Right lobe of liver (tissue), 6 donors: Measurements from ENCODE around the gene SLPI. TPM values are rescaled to one million over a fixed set of nuclear protein-coding genes. Genes with fewer than 3 reads are reported as not detected.
A peak's percentile ranks its signal among the peaks of the same experiment; 100 is the strongest.

Experiments used
- ATAC-seq, 4 donors: fragments of 200-7000 bp; cut with Tn5 transposase; one replicate each; pipeline ENCODE4 v1.9.1; 2020; ENCODE audit warnings: mild to moderate bottlenecking in 4 of 4, moderate library complexity in 4 of 4
- DNase-seq, 3 donors: peaks; one replicate each; pipeline ENCODE4 v3.0.0-alpha.2; 2020
- H3K27ac ChIP-seq, 3 donors: fragments of 200-600 bp; one replicate each; pipeline ENCODE4 v1.8.0; 2022
- H3K27me3 ChIP-seq, 2 donors: fragments of 200-600 bp; one replicate each; pipeline ENCODE4 v1.8.0; 2022
- H3K36me3 ChIP-seq, 4 donors: fragments of 200-600 bp; sonication (generic) in 1 of 4; one replicate each; pipeline versions ENCODE4 v1.5.1 to v1.8.0; 2017 to 2022; ENCODE audit warnings: control low read depth in 1 of 4
- H3K4me1 ChIP-seq, 4 donors: fragments of 200-600 bp; sonication (generic) in 1 of 4; one replicate each; pipeline versions ENCODE4 v1.5.1 to v1.8.0; 2017 to 2022; ENCODE audit warnings: control low read depth in 1 of 4
- H3K4me3 ChIP-seq, 3 donors: fragments of 200-600 bp; one replicate each; pipeline ENCODE4 v1.8.0; 2022
- H3K9me3 ChIP-seq, 4 donors: fragments of 200-600 bp; sonication (generic) in 1 of 4; one replicate each; pipeline versions ENCODE4 v1.5.1 to v1.8.0; 2017 to 2022; ENCODE audit warnings: control low read depth in 1 of 4
- CTCF ChIP-seq, 4 donors: fragments of 200-600 bp in 3 of 4; fragments of 450-650 bp in 1 of 4; IDR thresholded peaks; one replicate each; pipeline versions ENCODE4 v1.5.1 to v1.8.0; 2016 to 2022; ENCODE audit warnings: antibody characterized with exemption in 4 of 4, mild to moderate bottlenecking in 2 of 4
- POLR2A ChIP-seq: fragments of 450-650 bp; IDR thresholded peaks from one replicate; pipeline ENCODE4 v1.6.1; 2017; ENCODE audit warnings: antibody characterized with exemption, mild to moderate bottlenecking
- WGBS: methylation state at CpG from one replicate; pipeline ENCODE4 v1.1.6; 2018; ENCODE audit warnings: low coverage, low lambda C conversion rate; ENCODE audit not compliant: insufficient coverage; ENCODE audit errors: missing lambda C conversion rate; 5-methylcytosine and 5-hydroxymethylcytosine counted together
- intact Hi-C, 2 donors: fragments of 100-400 bp; cut with DNase I; formaldehyde crosslinking; loops; one replicate each; pipeline versions ENCODE4 v1.11.2 to v1.14.1; 2022
- total RNA-seq, 6 experiments: library from RNA; depleted of rRNA in 2 of 6; stranded (reverse); fragments of >200 nt in 2 of 6; fragmentation: NEBNext Ultra II Directional in 3 of 6; extraction: Animal tissue kit (Norgen Biotek cat#: 25700) in 3 of 6; gene quantifications; one replicate each; pipeline versions ENCODE4 v1.1.0 to v1.2.4, GENCODE V29; 2016 to 2023
- donor health status: DM: no; HTN: yes; CAD: no.
- donor health status: DM: no; HTN: no; CAD: no.
- donor health status: DM: no; HTN: no; CAD: no.
- donor health status: DM: no; HTN: yes; CAD: no.
- donor health status: DM: no; HTN: yes; CAD: no.

Gene SLPI
- total RNA-seq, 6 experiments from 2014 or later = 51.9 to 197 (median 169) TPM

- no peak overlapping the region for H3K27ac ChIP-seq
- H3K36me3 ChIP-seq = no peaks in the 10 kb centered on the region
- intact Hi-C loops = loop anchor here in 1 of 2 donors (5.0 kb wide), 1 partner anchor 53 kb away; no protein-coding TSS in a partner anchor
- H3K9me3 ChIP-seq = no peaks in the 10 kb centered on the region
- no peak for ATAC-seq
- DNase-seq = no peak
- TF ChIP-seq CTCF (IDR thresholded peaks at IDR 0.05) (no peak), POLR2A (no peak)
- H3K27me3 ChIP-seq = peaks cover 0 to 6% of the 10 kb centered on the region in 2 donors
- H3K4me3 ChIP-seq = no peak overlapping the region
- H3K4me1 ChIP-seq = peaks cover 0 to 9% (median 3%) of the 10 kb centered on the region in 4 donors
- WGBS = 50% methylated on average over 11 of the region's 13 CpGs
Observed at GRCh38 chr20:45289942-45290676, 35.7 kb upstream of the SLPI start.

- TF ChIP-seq CTCF (IDR thresholded peaks at IDR 0.05) = no peak
- H3K9me3 ChIP-seq = no peaks in the 10 kb centered on the region
- DNase-seq = no peak
- WGBS = 91% methylated on average over 4 of the region's 5 CpGs
- H3K27me3 ChIP-seq = peaks cover 0 to 6% of the 10 kb centered on the region in 2 donors
- ATAC-seq = no peak
- no peaks in the 10 kb centered on the region for H3K36me3 ChIP-seq
- no peak overlapping the region for H3K4me3 ChIP-seq
- peaks cover 0 to 7% (median 3%) of the 10 kb centered on the region in 4 donors for H3K4me1 ChIP-seq
- no peak overlapping the region for H3K27ac ChIP-seq
- intact Hi-C loops = loop anchor here in 1 of 2 donors (5.0 kb wide), 1 partner anchor 52 kb away; no protein-coding TSS in a partner anchor
Observed at GRCh38 chr20:45288860-45289259, 34.5 kb upstream of the SLPI start.

- 51% methylated on average over 4 of the region's 4 CpGs for WGBS
- peaks cover 0 to 5% of the 10 kb centered on the region in 2 donors for H3K27me3 ChIP-seq
- H3K4me3 ChIP-seq = no peak overlapping the region
- no peaks in the 10 kb centered on the region for H3K9me3 ChIP-seq
- no peak for ATAC-seq
- no peak overlapping the region for H3K27ac ChIP-seq
- intact Hi-C loops = loop anchor here in 1 of 2 donors (5.0 kb wide), 1 partner anchor 51 kb away; no protein-coding TSS in a partner anchor
- no peaks in the 10 kb centered on the region for H3K36me3 ChIP-seq
- peaks cover 0 to 3% (median 1%) of the 10 kb centered on the region in 4 donors for H3K4me1 ChIP-seq
- no peak for TF ChIP-seq POLR2A
- no peak for DNase-seq
Observed at GRCh38 chr20:45288376-45288775, 34.0 kb upstream of the SLPI start.

- Histone ChIP-seq H3K36me3 (no peaks in the 10 kb centered on the region), H3K9me3 (no peaks in the 10 kb centered on the region), H3K4me1 (peaks cover 0 to 2% (median 0%) of the 10 kb centered on the region in 4 donors), H3K4me3 (no peak overlapping the region), H3K27ac (no peak overlapping the region), H3K27me3 (no peaks in the 10 kb centered on the region)
- intact Hi-C loops = no loop called here
- WGBS = 28% methylated on average over 2 of the region's 4 CpGs
- TF ChIP-seq CTCF (IDR thresholded peaks at IDR 0.05) (no peak), POLR2A (no peak)
- ATAC-seq = peak in 1 of 4 donors; percentile 32
- DNase-seq = no peak
Observed at GRCh38 chr20:45283551-45284057, 29.2 kb upstream of the SLPI start.
